K562 (cell line): ENCODE measurements around the gene MYO16. TPM values are rescaled to one million over a fixed set of nuclear protein-coding genes. Genes with fewer than 3 reads are reported as not detected.
A peak's percentile ranks its signal among the peaks of the same experiment; 100 is the strongest.

Experiments
- ATAC-seq: fragments of 200-7000 bp; cut with Tn5 transposase; 3 replicates; pipeline ENCODE4 v1.9.1; 2020; ENCODE audit warnings: moderate library complexity
- BruUV-seq: library from RNA; stranded (reverse); fragments of 400-500 nt; replicated peaks from 2 replicates; lab custom pipeline; 2021; lab: Mats Ljungman, UMichigan
- CTCF ChIA-PET: fragments of 300-600 bp; formaldehyde crosslinking; extraction: SDS; loops from one replicate; lab custom pipeline; 2021; ENCODE audit warnings: low intra/inter-chr PET ratio; lab: Yijun Ruan, JAX
- POLR2A ChIA-PET: fragments of 300-600, 350-650 bp; sonication (Branson Sonifier 250); formaldehyde crosslinking; extraction: SDS; loops from one replicate; lab custom pipeline; 2021; ENCODE audit warnings: antibody characterized with exemption, inconsistent platforms; lab: Yijun Ruan, JAX
- DNase-seq, 4 experiments: peaks; one replicate each; pipeline versions ENCODE4 v3.0.0 to v3.0.0-alpha.2; 2011 to 2018; ENCODE audit warnings: low spot score in 3 of 4, mixed read lengths in 3 of 4; ENCODE audit errors: extremely low read depth in 1 of 4
- FAIRE-seq: peaks from 2 replicates; lab custom pipeline; 2011; peaks lifted over from hg19 to GRCh38; lab: Jason Lieb, UNC
- H2AFZ ChIP-seq: 2 replicates; pipeline ENCODE4 v1.6.0; 2011; ENCODE audit warnings: low read depth, low read length, control low read depth, inconsistent platforms
- H3K27ac ChIP-seq: fragments of 200-600 bp; 3 replicates; pipeline ENCODE4 v1.8.0; 2011; ENCODE audit warnings: low read depth, mild to moderate bottlenecking, control low read depth, inconsistent platforms, low read length, moderate library complexity, mixed read lengths; ENCODE audit errors: extremely low read depth
- H3K27me3 ChIP-seq, 2 experiments: fragments of 300-600 bp in 1 of 2; 2 replicates in 1 of 2; 3 replicates in 1 of 2; pipeline versions ENCODE4 v1.6.0 to v1.8.0; 2011; ENCODE audit warnings: inconsistent platforms in 2 of 2, low read length in 2 of 2, mild to moderate bottlenecking in 1 of 2, mixed read lengths in 1 of 2, moderate library complexity in 1 of 2; ENCODE audit not compliant: control insufficient read depth in 2 of 2, insufficient read depth in 2 of 2
- H3K36me3 ChIP-seq: fragments of 300-600 bp; 3 replicates; pipeline ENCODE4 v1.8.0; 2011; ENCODE audit warnings: mild to moderate bottlenecking, low read length, inconsistent platforms; ENCODE audit not compliant: control insufficient read depth, insufficient read depth
- H3K4me1 ChIP-seq, 2 experiments: fragments of 200-600 bp in 1 of 2; replicated peaks in 1 of 2; 2 replicates in 1 of 2; 3 replicates in 1 of 2; pipeline versions ENCODE4 v1.5.1 to v1.8.0; 2011; ENCODE audit warnings: inconsistent platforms in 2 of 2, low read length in 2 of 2, mild to moderate bottlenecking in 1 of 2, mixed read lengths in 1 of 2, moderate library complexity in 1 of 2; ENCODE audit not compliant: control insufficient read depth in 2 of 2, insufficient read depth in 2 of 2
- H3K4me2 ChIP-seq: 2 replicates; pipeline ENCODE4 v1.6.1; 2011; ENCODE audit warnings: low read length, control low read depth, inconsistent platforms, mixed read lengths; ENCODE audit not compliant: insufficient read depth
- H3K4me3 ChIP-seq: fragments of 200-600 bp; sonication (generic), shearing (Covaris generic); 2 replicates; pipeline ENCODE4 v1.5.1; 2016; ENCODE audit warnings: control low read depth, inconsistent platforms
- H3K79me2 ChIP-seq: fragments of 200-600 bp; 3 replicates; pipeline ENCODE4 v1.8.0; 2011; ENCODE audit warnings: low read length, inconsistent platforms; ENCODE audit not compliant: control insufficient read depth, insufficient read depth
- H3K9ac ChIP-seq, 2 experiments: 2 replicates each; pipeline versions ENCODE4 v1.6.0 to v1.6.1; 2011; ENCODE audit warnings: low read depth in 2 of 2, low read length in 2 of 2, control low read depth in 1 of 2, inconsistent platforms in 1 of 2, mild to moderate bottlenecking in 1 of 2, mixed read lengths in 1 of 2; ENCODE audit not compliant: insufficient read depth in 1 of 2
- H3K9me1 ChIP-seq: one replicate; pipeline ENCODE4 v1.6.0; 2011; ENCODE audit warnings: inconsistent platforms, mild to moderate bottlenecking, low read length, moderate library complexity; ENCODE audit not compliant: control insufficient read depth, insufficient read depth
- H3K9me3 ChIP-seq: replicated peaks from 2 replicates; pipeline ENCODE4 v1.5.1; 2011; ENCODE audit warnings: low read depth, low read length, inconsistent platforms; ENCODE audit not compliant: control insufficient read depth, insufficient read depth
- H4K20me1 ChIP-seq: replicated peaks from 2 replicates; pipeline ENCODE4 v1.6.1; 2011; ENCODE audit warnings: low read length, inconsistent platforms, mixed read lengths; ENCODE audit not compliant: control insufficient read depth, insufficient read depth
- GABPB2 ChIP-seq: fragments of 250-450 bp; sonication (Bioruptor Pico); conservative IDR thresholded peaks from 2 replicates; pipeline ENCODE4 v1.5.1; 2021; ENCODE audit warnings: mild to moderate bottlenecking
- KAT8 ChIP-seq: fragments of 450-650 bp; IDR thresholded peaks from 2 replicates; pipeline ENCODE4 v1.6.1; 2016; ENCODE audit warnings: low read depth, mild to moderate bottlenecking
- MCM3 ChIP-seq: fragments of 450-650 bp; IDR thresholded peaks from 2 replicates; pipeline ENCODE4 v1.6.1; 2016
- POLR3A ChIP-seq: IDR thresholded peaks from 2 replicates; pipeline ENCODE4 v1.6.1; 2011; ENCODE audit warnings: borderline replicate concordance, mild to moderate bottlenecking, moderate library complexity; ENCODE audit not compliant: insufficient read length, insufficient read depth; ENCODE audit errors: extremely low read depth
- RAD51 ChIP-seq: fragments of 450-650 bp; IDR thresholded peaks from 2 replicates; pipeline ENCODE4 v1.7.1; 2016; ENCODE audit warnings: low read depth, mild to moderate bottlenecking, borderline replicate concordance
- TAF7 ChIP-seq: fragments of 450-650 bp; IDR thresholded peaks from 2 replicates; pipeline ENCODE4 v1.6.1; 2016; ENCODE audit warnings: missing genetic modification characterization, missing compliant biosample characterization
- TEAD1 ChIP-seq, 2 experiments: fragments of 450-650 bp in 1 of 2; sonication (generic) in 1 of 2; formaldehyde crosslinking; IDR thresholded peaks; 2 replicates each; pipeline versions ENCODE4 v1.4.0 to v1.8.0; 2020 to 2022; ENCODE audit warnings: mild to moderate bottlenecking in 2 of 2, missing genetic modification reagents in 1 of 2
- TEAD4 ChIP-seq, 2 experiments: sonication (generic) in 1 of 2; formaldehyde crosslinking in 1 of 2; IDR thresholded peaks; 2 replicates each; pipeline versions ENCODE4 v1.6.1 to v1.8.0; 2012 to 2022; ENCODE audit warnings: borderline replicate concordance in 1 of 2, inconsistent platforms in 1 of 2, low read length in 1 of 2, mild to moderate bottlenecking in 1 of 2, missing genetic modification reagents in 1 of 2
- ZBTB8A ChIP-seq: fragments of 450-650 bp; IDR thresholded peaks from 2 replicates; pipeline ENCODE4 v1.6.1; 2018; ENCODE audit warnings: mild to moderate bottlenecking, moderate library complexity; ENCODE audit not compliant: partially characterized antibody
- ZFP1 ChIP-seq: fragments of 450-650 bp; formaldehyde crosslinking; IDR thresholded peaks from 2 replicates; pipeline ENCODE4 v1.4.0; 2020; ENCODE audit warnings: mild to moderate bottlenecking, mixed read lengths
- ZNF133 ChIP-seq: fragments of 250-450 bp; sonication (Bioruptor Pico); IDR thresholded peaks from 2 replicates; pipeline ENCODE4 v1.4.0; 2020; ENCODE audit warnings: mild to moderate bottlenecking
- WGBS: fragments of 100-300 bp; shearing (Covaris generic); methylation state at CpG from one replicate; pipeline ENCODE4 v1.1.6; 2016; ENCODE audit warnings: low coverage, mixed read lengths; ENCODE audit not compliant: insufficient coverage; ENCODE audit errors: missing lambda C conversion rate; 5-methylcytosine and 5-hydroxymethylcytosine counted together
- in situ Hi-C: fragments of 300-500 bp; cut with MboI; formaldehyde crosslinking; loops from 4 replicates; pipeline ENCODE4 v1.15.0; 2018; ENCODE audit warnings: inconsistent platforms, mixed read lengths
- intact Hi-C: fragments of 100-400 bp; cut with micrococcal nuclease; formaldehyde crosslinking; loops from 2 replicates; pipeline ENCODE4 v1.14.2; 2022
- polyA plus RNA-seq, 8 experiments: library from polyadenylated mRNA; depleted of rRNA in 4 of 8; stranded (reverse) in 5 of 8; unstranded in 3 of 8; fragments of >200 nt; fragmentation: Nextera tagmentation in 2 of 8; fragmentation: Illumina TruSeq in 1 of 8; extraction: Ambion mirVana in 2 of 8; extraction: Trizol in 1 of 8; gene quantifications; 2 replicates each; pipeline versions ENCODE4 v1.2.1 to v1.2.3, GENCODE V29; 2011 to 2014; ENCODE audit warnings: inconsistent platforms in 1 of 8, missing spikeins in 1 of 8
- total RNA-seq, 7 experiments: library from RNA; depleted of rRNA in 6 of 7; stranded (reverse); fragments of >200 nt in 6 of 7; fragmentation: Illumina TruSeq in 2 of 7; extraction: Trizol in 2 of 7; gene quantifications; 2 replicates each; pipeline versions ENCODE4 v1.2.1 to v1.2.3, GENCODE V29; 2011 to 2021; ENCODE audit warnings: low replicate concordance in 1 of 7
- TF ChIP-seq, protein P1 (sequence below): fragments of 250-450 bp; sonication (Bioruptor Pico); IDR thresholded peaks from 2 replicates; pipeline ENCODE4 v1.8.0; 2022; ENCODE audit warnings: moderate library complexity, mild to moderate bottlenecking, inconsistent platforms
- TF ChIP-seq, protein P2 (sequence below): fragments of 450-650 bp; formaldehyde crosslinking; IDR thresholded peaks from 2 replicates; pipeline ENCODE4 v1.4.0; 2020; ENCODE audit warnings: mild to moderate bottlenecking, mixed read lengths
- TF ChIP-seq, protein P3 (sequence below): fragments of 250-450 bp; sonication (Bioruptor Pico); IDR thresholded peaks from 2 replicates; pipeline ENCODE4 v1.5.0; 2021
- TF ChIP-seq, protein P4 (sequence below): fragments of 250-450 bp; sonication (Bioruptor Pico); IDR thresholded peaks from 2 replicates; pipeline ENCODE4 v1.8.0; 2022; ENCODE audit warnings: inconsistent platforms

MYO16 gene
- total and polyA plus RNA-seq, 9 of the 15 experiments (the other 6 are each of a cell fraction or from before 2014, with no cell fraction given), result 4.3 to 45.7 (median 12.1) TPM

DNA sequence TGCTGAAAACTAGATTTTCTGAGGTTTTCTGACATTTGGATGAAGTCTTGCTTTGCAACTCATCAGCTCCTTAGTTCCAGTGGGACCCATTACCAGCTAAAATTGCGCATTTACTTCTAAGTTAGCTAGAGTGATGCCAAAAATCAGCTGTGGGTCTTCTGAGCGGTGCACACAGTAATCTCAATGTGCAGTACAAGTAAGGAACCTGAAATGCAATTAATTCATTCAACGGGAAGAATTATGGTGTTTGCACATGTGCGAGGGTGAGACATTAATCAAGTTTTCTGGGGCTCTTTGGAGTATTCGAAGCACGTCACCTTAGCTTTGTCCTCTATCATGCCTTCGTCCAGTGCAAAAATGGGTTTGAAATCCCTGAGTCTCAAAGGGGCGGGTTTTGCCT is 146.2 kb downstream of the MYO16 start (continued):
- TF ChIP-seq TAF7 (no peak), POLR3A (no peak), TEAD1 (CRISPR knock-in tag; IDR thresholded peaks at IDR 0.05) (no peak)

DNA sequence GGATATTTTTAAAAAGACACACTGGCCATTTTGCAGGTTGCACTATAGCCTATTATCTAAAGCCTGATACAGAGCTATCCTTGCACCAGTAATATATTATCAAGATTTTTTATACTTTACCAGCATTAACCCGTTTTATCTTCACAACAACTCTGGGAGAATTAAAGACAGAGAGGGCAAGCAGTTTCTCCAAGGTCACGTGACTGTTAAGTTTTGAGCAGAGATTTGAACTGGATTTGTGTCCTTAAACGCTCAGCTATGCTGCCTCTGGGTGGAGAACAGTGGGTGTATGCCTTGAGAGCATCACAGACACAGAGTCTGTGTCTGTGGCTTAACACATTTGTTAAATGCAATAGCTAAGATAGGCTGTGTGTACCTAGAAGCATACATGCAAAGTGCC is 147.2 kb downstream of the MYO16 start:
- intact Hi-C loops, result loop anchor here (5.0 to 10.0 kb wide), 2 partner anchors 118 to 164 kb away; no protein-coding TSS in a partner anchor
- H3K9me1 ChIP-seq, result no peaks in the 10 kb centered on the region
- FAIRE-seq, result no peak
- CTCF ChIA-PET, result no interaction called here
- POLR2A ChIA-PET, result no interaction called here
- no peak overlapping the region for H3K4me2 ChIP-seq
- peaks cover 4% of the 10 kb centered on the region; the same call in 2 of the 3 replicates for H3K79me2 ChIP-seq
- BruUV-seq, result no TSS peak
- no peaks in the 10 kb centered on the region for H3K36me3 ChIP-seq
- ATAC-seq, result no peak
- TF ChIP-seq, protein P1, sequence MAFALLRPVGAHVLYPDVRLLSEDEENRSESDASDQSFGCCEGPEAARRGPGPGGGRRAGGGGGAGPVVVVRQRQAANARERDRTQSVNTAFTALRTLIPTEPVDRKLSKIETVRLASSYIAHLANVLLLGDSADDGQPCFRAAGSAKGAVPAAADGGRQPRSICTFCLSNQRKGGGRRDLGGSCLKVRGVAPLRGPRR (CRISPR knock-in tag), result no peak
- no peak for TF ChIP-seq POLR3A
- no peak for TF ChIP-seq ZNF133 (CRISPR knock-in tag)
- TF ChIP-seq TEAD4 (IDR thresholded peaks at IDR 0.05; ENCODE audit: low read length), result no peak
- TF ChIP-seq TEAD4 (CRISPR knock-in tag; IDR thresholded peaks at IDR 0.05; ENCODE audit: borderline replicate concordance), result no peak
- TF ChIP-seq RAD51, result peak; percentile 34; the same call in 1 of the 2 replicates
- no peak for TF ChIP-seq MCM3
- TF ChIP-seq KAT8, result no peak
- TF ChIP-seq, protein P2, sequence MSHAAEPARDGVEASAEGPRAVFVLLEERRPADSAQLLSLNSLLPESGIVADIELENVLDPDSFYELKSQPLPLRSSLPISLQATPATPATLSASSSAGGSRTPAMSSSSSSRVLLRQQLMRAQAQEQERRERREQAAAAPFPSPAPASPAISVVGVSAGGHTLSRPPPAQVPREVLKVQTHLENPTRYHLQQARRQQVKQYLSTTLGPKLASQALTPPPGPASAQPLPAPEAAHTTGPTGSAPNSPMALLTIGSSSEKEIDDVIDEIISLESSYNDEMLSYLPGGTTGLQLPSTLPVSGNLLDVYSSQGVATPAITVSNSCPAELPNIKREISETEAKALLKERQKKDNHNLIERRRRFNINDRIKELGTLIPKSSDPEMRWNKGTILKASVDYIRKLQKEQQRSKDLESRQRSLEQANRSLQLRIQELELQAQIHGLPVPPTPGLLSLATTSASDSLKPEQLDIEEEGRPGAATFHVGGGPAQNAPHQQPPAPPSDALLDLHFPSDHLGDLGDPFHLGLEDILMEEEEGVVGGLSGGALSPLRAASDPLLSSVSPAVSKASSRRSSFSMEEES (CRISPR knock-in tag), result peak; percentile 61
- TF ChIP-seq ZBTB8A, result no peak
- no peak for TF ChIP-seq GABPB2
- TF ChIP-seq, protein P3, sequence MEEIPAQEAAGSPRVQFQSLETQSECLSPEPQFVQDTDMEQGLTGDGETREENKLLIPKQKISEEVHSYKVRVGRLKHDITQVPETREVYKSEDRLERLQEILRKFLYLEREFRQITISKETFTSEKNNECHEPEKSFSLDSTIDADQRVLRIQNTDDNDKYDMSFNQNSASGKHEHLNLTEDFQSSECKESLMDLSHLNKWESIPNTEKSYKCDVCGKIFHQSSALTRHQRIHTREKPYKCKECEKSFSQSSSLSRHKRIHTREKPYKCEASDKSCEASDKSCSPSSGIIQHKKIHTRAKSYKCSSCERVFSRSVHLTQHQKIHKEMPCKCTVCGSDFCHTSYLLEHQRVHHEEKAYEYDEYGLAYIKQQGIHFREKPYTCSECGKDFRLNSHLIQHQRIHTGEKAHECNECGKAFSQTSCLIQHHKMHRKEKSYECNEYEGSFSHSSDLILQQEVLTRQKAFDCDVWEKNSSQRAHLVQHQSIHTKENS (CRISPR knock-in tag), result no peak
- TF ChIP-seq, protein P4, sequence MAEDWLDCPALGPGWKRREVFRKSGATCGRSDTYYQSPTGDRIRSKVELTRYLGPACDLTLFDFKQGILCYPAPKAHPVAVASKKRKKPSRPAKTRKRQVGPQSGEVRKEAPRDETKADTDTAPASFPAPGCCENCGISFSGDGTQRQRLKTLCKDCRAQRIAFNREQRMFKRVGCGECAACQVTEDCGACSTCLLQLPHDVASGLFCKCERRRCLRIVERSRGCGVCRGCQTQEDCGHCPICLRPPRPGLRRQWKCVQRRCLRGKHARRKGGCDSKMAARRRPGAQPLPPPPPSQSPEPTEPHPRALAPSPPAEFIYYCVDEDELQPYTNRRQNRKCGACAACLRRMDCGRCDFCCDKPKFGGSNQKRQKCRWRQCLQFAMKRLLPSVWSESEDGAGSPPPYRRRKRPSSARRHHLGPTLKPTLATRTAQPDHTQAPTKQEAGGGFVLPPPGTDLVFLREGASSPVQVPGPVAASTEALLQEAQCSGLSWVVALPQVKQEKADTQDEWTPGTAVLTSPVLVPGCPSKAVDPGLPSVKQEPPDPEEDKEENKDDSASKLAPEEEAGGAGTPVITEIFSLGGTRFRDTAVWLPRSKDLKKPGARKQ, result no peak
- TF ChIP-seq ZFP1, result no peak
- no peak overlapping the region for H3K9ac ChIP-seq
- H3K27ac ChIP-seq, result no peak overlapping the region
- no peak for DNase-seq
- no peak overlapping the region for H2AFZ ChIP-seq
- H3K27me3 ChIP-seq, result no peaks in the 10 kb centered on the region
- WGBS, result 39% methylated on average over 3 of the region's 3 CpGs
- H3K4me1 ChIP-seq, result peaks cover 4 to 8% of the 10 kb centered on the region in 2 experiments; a peak in 2 of 5 replicates
- H3K4me3 ChIP-seq, result no peak overlapping the region
- no peaks in the 10 kb centered on the region for H4K20me1 ChIP-seq
- H3K9me3 ChIP-seq, result peaks cover 3% of the 10 kb centered on the region; the same call in 1 of the 2 replicates
- in situ Hi-C loops, result loop anchor here (10.0 kb wide), 1 partner anchor 1522 kb away; no protein-coding TSS in a partner anchor
